Peyer's patch (tissue), 4 donors: ENCODE measurements around the gene GINS2.

Source experiments
- CTCF ChIP-seq, 6 experiments: fragments of 450-650 bp in 4 of 6; fragments of 200-600 bp in 2 of 6; sonication (generic) in 1 of 6; IDR thresholded peaks; one replicate each; pipeline ENCODE4 v1.5.1; 2017 to 2019; ENCODE audit warnings: antibody characterized with exemption in 6 of 6, mild to moderate bottlenecking in 3 of 6, moderate library complexity in 1 of 6
- POLR2A ChIP-seq, 2 donors: fragments of 450-650 bp; IDR thresholded peaks; one replicate each; pipeline ENCODE4 v1.5.1; 2017; ENCODE audit warnings: antibody characterized with exemption in 2 of 2, mild to moderate bottlenecking in 2 of 2, moderate library complexity in 2 of 2

GRCh38 chr16:85716022-85716679 is 27.4 kb upstream of the GINS2 start:
- no peak for TF ChIP-seq CTCF (IDR thresholded peaks at IDR 0.05)
- TF ChIP-seq POLR2A (IDR thresholded peaks at IDR 0.05), result no peak
